Stomach smooth muscle (tissue), 2 donors: ENCODE measurements around the gene WDR36.

Experiments
- H3K27ac ChIP-seq: one replicate; pipeline ENCODE4 v1.7.0; 2013; ENCODE audit warnings: mild to moderate bottlenecking, low read length, inconsistent platforms
- H3K27me3 ChIP-seq, 2 donors: one replicate each; pipeline ENCODE4 v1.7.0; 2013; ENCODE audit warnings: low read length in 2 of 2; ENCODE audit not compliant: insufficient read depth in 2 of 2, control insufficient read depth in 1 of 2
- H3K36me3 ChIP-seq, 2 donors: one replicate each; pipeline ENCODE4 v1.7.0; 2013; ENCODE audit warnings: low read length in 2 of 2; ENCODE audit not compliant: control insufficient read depth in 2 of 2, insufficient read depth in 2 of 2
- H3K4me1 ChIP-seq: one replicate; pipeline ENCODE4 v1.7.0; 2013; ENCODE audit warnings: low read length; ENCODE audit not compliant: control insufficient read depth, insufficient read depth
- H3K4me3 ChIP-seq, 2 donors: one replicate each; pipeline ENCODE4 v1.7.0; 2013; ENCODE audit warnings: low read length in 2 of 2
- H3K9ac ChIP-seq, 2 donors: one replicate each; pipeline ENCODE4 v1.7.0; 2013; ENCODE audit warnings: low read length in 2 of 2, mild to moderate bottlenecking in 1 of 2
- H3K9me3 ChIP-seq, 2 donors: one replicate each; pipeline ENCODE4 v1.7.0; 2013; ENCODE audit warnings: low read length in 2 of 2; ENCODE audit not compliant: control insufficient read depth in 2 of 2
- donor health status: healthy.
- donor health status: Pancreatic carcinoma.

WDR36 gene

GRCh38 chr5:111173476-111173875 lies 81.3 kb downstream of the WDR36 start:
- Histone ChIP-seq H3K27me3 (no peaks in the 10 kb centered on the region), H3K36me3 (no peaks in the 10 kb centered on the region), H3K4me3 (no peak overlapping the region), H3K4me1 (no peaks in the 10 kb centered on the region), H3K27ac (no peak overlapping the region), H3K9ac (no peak overlapping the region), H3K9me3 (no peaks in the 10 kb centered on the region)
